ENCODE data around the gene LHFPL3. TPM values are rescaled to one million over a fixed set of nuclear protein-coding genes. Genes with fewer than 3 reads are reported as not detected.

The LHFPL3 gene
- total and polyA plus RNA-seq, 2 donors (not counting 1 experiment from before 2014, with no cell fraction given), result not detected

- H3K27me3 ChIP-seq (replicated peaks in 1 of 4; ENCODE audit: control extremely low read depth in 1 of 4, control insufficient read depth in 3 of 4, insufficient read depth in 4 of 4, low read length in 3 of 4), result no peaks in the 10 kb centered on the region
- no peak overlapping the region for H3K27ac ChIP-seq (ENCODE audit: low read length in 2 of 2)
- Mint-ChIP-seq H3K4me1 (no peaks in the 10 kb centered on the region), H3K4me3 (no peak overlapping the region), H3K27ac (no peak overlapping the region), H3K9me3 (ENCODE audit: insufficient read depth) (peaks cover 2% of the 10 kb centered on the region), H3K27me3 (peaks cover 5% of the 10 kb centered on the region)
- H3K36me3 ChIP-seq (replicated peaks in 1 of 2; ENCODE audit: control extremely low read depth in 1 of 2, control insufficient read depth in 1 of 2, extremely low read depth in 1 of 2, insufficient read depth in 2 of 2, low read length in 1 of 2), result no peaks in the 10 kb centered on the region
- H2AFZ ChIP-seq (ENCODE audit: insufficient read depth, low read depth, low read length, poor library complexity, severe bottlenecking), result no peak overlapping the region
- no peaks in the 10 kb centered on the region for H3K4me1 ChIP-seq (ENCODE audit: control insufficient read depth in 2 of 2, insufficient read depth in 2 of 2, low read length in 2 of 2)
- no peak overlapping the region for H3K4me3 ChIP-seq (ENCODE audit: control extremely low read depth in 1 of 5, extremely low read depth in 1 of 5, insufficient read depth in 1 of 5, low read depth in 2 of 5, low read length in 4 of 5)
- DNase-seq, result no peak
- H3K4me2 ChIP-seq (replicated peaks; ENCODE audit: low read depth, low read length, poor library complexity, severe bottlenecking), result no peak overlapping the region
- no peaks in the 10 kb centered on the region for H3K9me3 ChIP-seq (ENCODE audit: control extremely low read depth in 1 of 3, control insufficient read depth in 2 of 3, insufficient read depth in 1 of 3, low read length in 2 of 3)
- POLR2A ChIA-PET, result no interaction called here
- no peak for ATAC-seq (ENCODE audit: low read depth)
- CTCF ChIA-PET, result no interaction called here
- TF ChIP-seq, protein P1, sequence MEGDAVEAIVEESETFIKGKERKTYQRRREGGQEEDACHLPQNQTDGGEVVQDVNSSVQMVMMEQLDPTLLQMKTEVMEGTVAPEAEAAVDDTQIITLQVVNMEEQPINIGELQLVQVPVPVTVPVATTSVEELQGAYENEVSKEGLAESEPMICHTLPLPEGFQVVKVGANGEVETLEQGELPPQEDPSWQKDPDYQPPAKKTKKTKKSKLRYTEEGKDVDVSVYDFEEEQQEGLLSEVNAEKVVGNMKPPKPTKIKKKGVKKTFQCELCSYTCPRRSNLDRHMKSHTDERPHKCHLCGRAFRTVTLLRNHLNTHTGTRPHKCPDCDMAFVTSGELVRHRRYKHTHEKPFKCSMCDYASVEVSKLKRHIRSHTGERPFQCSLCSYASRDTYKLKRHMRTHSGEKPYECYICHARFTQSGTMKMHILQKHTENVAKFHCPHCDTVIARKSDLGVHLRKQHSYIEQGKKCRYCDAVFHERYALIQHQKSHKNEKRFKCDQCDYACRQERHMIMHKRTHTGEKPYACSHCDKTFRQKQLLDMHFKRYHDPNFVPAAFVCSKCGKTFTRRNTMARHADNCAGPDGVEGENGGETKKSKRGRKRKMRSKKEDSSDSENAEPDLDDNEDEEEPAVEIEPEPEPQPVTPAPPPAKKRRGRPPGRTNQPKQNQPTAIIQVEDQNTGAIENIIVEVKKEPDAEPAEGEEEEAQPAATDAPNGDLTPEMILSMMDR (IDR thresholded peaks at IDR 0.05), result no peak
- no peak for TF ChIP-seq EZH2 (IDR thresholded peaks at IDR 0.05; ENCODE audit: borderline replicate concordance, insufficient read depth, low read depth, low read length, poor library complexity, severe bottlenecking)
- 0% methylated on average over 1 of the region's 2 CpGs for WGBS (ENCODE audit: insufficient coverage)
- no peaks in the 10 kb centered on the region for H3K79me2 ChIP-seq (ENCODE audit: control insufficient read depth, insufficient read depth, low read length)
- H4K20me1 ChIP-seq (ENCODE audit: control insufficient read depth, insufficient read depth, low read length, poor library complexity, severe bottlenecking), result no peaks in the 10 kb centered on the region
- intact Hi-C loops (cut with micrococcal nuclease), result no loop called here
- H3K9ac ChIP-seq (ENCODE audit: low read length), result no peak overlapping the region
Measured at GRCh38 chr7:104341546-104341945, 13.1 kb downstream of the LHFPL3 start.

DNA sequence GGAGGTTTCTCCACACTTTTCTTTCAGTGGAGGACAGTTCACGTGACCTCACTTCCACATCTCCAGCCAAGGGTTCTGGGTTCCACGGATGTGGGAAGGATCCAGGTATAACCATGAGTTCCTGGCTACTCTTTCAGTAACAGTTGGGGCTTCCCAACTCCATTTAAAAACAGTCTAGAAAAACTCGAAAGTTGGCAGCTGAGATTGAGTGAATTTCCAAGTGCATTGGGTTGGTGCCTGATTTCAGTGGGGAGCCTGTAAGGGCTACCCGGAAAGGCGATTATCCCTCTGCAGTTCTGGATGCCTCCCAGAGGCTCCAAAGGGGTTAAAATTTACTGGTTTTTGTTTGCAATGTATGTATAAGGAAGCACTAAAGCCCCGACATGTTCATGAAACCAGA lies 24.3 kb downstream of the LHFPL3 start:
- POLR2A ChIA-PET, result no interaction called here
- WGBS (ENCODE audit: insufficient coverage), result 59% methylated on average over 2 of the region's 6 CpGs

More for the DNA sequence above, 24.3 kb downstream of the LHFPL3 start:
- Histone ChIP-seq H3K9ac (ENCODE audit: low read length) (no peak overlapping the region), H3K79me2 (ENCODE audit: control insufficient read depth, insufficient read depth, low read length) (no peaks in the 10 kb centered on the region), H3K4me2 (replicated peaks; ENCODE audit: low read depth, low read length, poor library complexity, severe bottlenecking) (no peak overlapping the region), H3K9me3 (ENCODE audit: control extremely low read depth in 1 of 3, control insufficient read depth in 2 of 3, insufficient read depth in 1 of 3, low read length in 2 of 3) (no peaks in the 10 kb centered on the region), H3K4me3 (ENCODE audit: control extremely low read depth in 1 of 5, extremely low read depth in 1 of 5, insufficient read depth in 1 of 5, low read depth in 2 of 5, low read length in 4 of 5) (no peak overlapping the region), H3K27ac (ENCODE audit: low read length in 2 of 2) (no peak overlapping the region), H4K20me1 (ENCODE audit: control insufficient read depth, insufficient read depth, low read length, poor library complexity, severe bottlenecking) (no peaks in the 10 kb centered on the region), H3K36me3 (replicated peaks in 1 of 2; ENCODE audit: control extremely low read depth in 1 of 2, control insufficient read depth in 1 of 2, extremely low read depth in 1 of 2, insufficient read depth in 2 of 2, low read length in 1 of 2) (no peaks in the 10 kb centered on the region), H2AFZ (ENCODE audit: insufficient read depth, low read depth, low read length, poor library complexity, severe bottlenecking) (no peak overlapping the region), H3K27me3 (replicated peaks in 1 of 4; ENCODE audit: control extremely low read depth in 1 of 4, control insufficient read depth in 3 of 4, insufficient read depth in 4 of 4, low read length in 3 of 4) (no peaks in the 10 kb centered on the region), H3K4me1 (ENCODE audit: control insufficient read depth in 2 of 2, insufficient read depth in 2 of 2, low read length in 2 of 2) (no peaks in the 10 kb centered on the region)
- DNase-seq (no peak), ATAC-seq (ENCODE audit: low read depth) (no peak)
- TF ChIP-seq, protein P1 (IDR thresholded peaks at IDR 0.05), result no peak
- no peak for TF ChIP-seq EZH2 (IDR thresholded peaks at IDR 0.05; ENCODE audit: borderline replicate concordance, insufficient read depth, low read depth, low read length, poor library complexity, severe bottlenecking)
- CTCF ChIA-PET, result no interaction called here
- intact Hi-C loops (cut with micrococcal nuclease), result no loop called here
- Mint-ChIP-seq H3K4me1 (no peaks in the 10 kb centered on the region), H3K27me3 (peaks cover 3% of the 10 kb centered on the region), H3K4me3 (no peak overlapping the region), H3K27ac (no peak overlapping the region), H3K9me3 (ENCODE audit: insufficient read depth) (no peaks in the 10 kb centered on the region)

Data from B cell (primary cell).